C4-2B (cell line): ENCODE measurements around the gene METTL26.

Experiments used
- H3K27ac ChIP-seq: fragments of 450-650 bp; 2 replicates; pipeline ENCODE4 v1.5.1; 2017
- ZFX ChIP-seq: fragments of 450-650 bp; IDR thresholded peaks from 2 replicates; pipeline ENCODE4 v1.6.1; 2017
- TF ChIP-seq, protein P1 (sequence below): fragments of 450-650 bp; conservative IDR thresholded peaks from 2 replicates; pipeline ENCODE4 v1.5.1; 2017; ENCODE audit warnings: mild to moderate bottlenecking

METTL26 gene

GRCh38 chr16:676913-677312, 40.8 kb upstream of the METTL26 start:
- no peak overlapping the region for H3K27ac ChIP-seq
- TF ChIP-seq, protein P1, sequence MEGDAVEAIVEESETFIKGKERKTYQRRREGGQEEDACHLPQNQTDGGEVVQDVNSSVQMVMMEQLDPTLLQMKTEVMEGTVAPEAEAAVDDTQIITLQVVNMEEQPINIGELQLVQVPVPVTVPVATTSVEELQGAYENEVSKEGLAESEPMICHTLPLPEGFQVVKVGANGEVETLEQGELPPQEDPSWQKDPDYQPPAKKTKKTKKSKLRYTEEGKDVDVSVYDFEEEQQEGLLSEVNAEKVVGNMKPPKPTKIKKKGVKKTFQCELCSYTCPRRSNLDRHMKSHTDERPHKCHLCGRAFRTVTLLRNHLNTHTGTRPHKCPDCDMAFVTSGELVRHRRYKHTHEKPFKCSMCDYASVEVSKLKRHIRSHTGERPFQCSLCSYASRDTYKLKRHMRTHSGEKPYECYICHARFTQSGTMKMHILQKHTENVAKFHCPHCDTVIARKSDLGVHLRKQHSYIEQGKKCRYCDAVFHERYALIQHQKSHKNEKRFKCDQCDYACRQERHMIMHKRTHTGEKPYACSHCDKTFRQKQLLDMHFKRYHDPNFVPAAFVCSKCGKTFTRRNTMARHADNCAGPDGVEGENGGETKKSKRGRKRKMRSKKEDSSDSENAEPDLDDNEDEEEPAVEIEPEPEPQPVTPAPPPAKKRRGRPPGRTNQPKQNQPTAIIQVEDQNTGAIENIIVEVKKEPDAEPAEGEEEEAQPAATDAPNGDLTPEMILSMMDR, result no peak
- TF ChIP-seq ZFX, result no peak

- no peak overlapping the region for H3K27ac ChIP-seq
- TF ChIP-seq ZFX, result no peak
- TF ChIP-seq, protein P1, result no peak
Observed at GRCh38 chr16:676565-676902, 40.4 kb upstream of the METTL26 start.

- TF ChIP-seq ZFX, result no peak
- TF ChIP-seq, protein P1, result no peak
- no peak overlapping the region for H3K27ac ChIP-seq
Observed at GRCh38 chr16:675884-676564, 39.9 kb upstream of the METTL26 start.

DNA sequence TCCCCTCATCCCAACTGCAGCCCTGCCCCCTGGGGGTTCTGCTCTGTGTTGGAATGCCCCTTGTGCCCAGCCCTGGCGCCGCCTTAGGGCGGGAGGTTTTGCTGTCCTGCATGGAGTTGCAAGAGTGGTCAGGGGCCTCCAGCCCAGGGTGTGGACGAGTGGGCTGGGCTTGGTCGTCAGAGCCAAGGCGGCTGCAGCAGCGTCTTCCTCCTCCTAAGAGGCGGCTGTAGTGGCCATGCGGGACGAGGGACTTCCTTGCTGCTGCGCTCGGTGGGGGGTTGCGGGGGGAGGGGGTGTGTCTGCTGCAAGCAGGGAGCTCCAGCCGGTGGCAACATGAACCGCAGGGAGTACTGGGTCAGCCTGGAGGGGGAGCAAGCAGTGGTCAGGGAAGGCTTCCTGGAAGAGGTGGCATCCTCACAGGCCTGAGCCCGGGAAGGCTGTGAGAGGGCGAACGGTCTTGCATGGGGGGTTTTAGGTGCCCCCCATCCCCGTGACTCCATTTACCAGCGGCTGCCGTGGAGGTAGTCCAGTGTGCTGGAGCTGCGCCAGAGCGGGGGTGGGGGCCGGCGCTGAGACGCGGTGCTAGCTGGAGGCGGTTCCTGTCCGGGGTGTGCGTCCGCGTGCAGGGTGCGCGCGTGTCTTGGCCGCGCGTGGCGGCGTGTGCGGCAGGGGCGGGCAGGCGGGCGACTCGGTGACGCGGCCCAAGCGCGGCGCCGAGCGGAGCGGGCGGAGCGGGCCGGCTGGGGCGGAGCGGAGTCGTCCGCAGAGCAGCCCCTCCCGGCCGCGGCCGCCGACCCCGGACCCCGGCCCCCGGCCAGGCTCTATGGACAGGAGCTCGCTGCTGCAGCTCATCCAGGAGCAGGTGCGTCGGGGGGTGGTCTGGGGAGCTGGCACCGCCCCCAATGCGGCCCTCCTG, 39.1 kb upstream of the METTL26 start, which contains the start of gene RHBDL1:
Gene RHBDL1 (plus strand): TSS at position 704 of the 916 bp plus-strand sequence. CDS start 120 bp downstream, at position 824.
- no peak within 1 kb of the TSS for H3K27ac ChIP-seq
- TF ChIP-seq, protein P1, result no peak
- no peak for TF ChIP-seq ZFX

DNA sequence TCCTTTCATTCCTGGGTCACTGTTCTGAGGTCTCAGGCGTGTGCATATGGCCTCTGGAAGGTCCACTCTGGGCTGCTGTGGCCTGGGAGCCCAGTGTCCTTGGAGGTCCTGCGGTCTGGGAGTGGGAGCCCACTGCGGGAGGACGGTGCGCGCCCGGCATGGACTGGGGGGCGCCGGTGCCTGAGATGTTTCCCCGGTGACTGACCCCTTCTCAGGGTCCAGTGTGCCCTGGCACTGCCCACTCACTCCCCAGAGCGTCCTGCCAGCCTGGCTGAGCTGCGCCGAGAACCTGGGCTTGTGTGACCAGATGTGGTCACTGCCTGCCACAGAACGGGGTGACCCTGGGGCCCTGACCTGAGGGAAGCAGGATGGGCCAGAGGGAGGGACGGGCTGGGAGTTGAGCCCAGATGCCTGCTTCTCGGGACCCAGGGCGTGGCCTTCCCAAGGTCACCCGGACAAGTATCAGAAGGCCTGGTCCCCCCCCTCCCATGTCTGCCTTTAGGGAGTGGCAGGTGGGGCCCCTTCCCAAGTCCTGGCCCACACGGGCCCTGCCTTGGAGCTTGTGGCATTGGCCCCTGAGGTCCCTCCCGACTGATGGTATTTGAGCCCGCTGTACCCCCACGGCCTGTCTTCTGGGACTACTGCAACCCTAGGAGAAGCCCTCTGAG, 38.2 kb upstream of the METTL26 start:
- no peak overlapping the region for H3K27ac ChIP-seq
- TF ChIP-seq, protein P1, result no peak
- TF ChIP-seq ZFX, result no peak

DNA sequence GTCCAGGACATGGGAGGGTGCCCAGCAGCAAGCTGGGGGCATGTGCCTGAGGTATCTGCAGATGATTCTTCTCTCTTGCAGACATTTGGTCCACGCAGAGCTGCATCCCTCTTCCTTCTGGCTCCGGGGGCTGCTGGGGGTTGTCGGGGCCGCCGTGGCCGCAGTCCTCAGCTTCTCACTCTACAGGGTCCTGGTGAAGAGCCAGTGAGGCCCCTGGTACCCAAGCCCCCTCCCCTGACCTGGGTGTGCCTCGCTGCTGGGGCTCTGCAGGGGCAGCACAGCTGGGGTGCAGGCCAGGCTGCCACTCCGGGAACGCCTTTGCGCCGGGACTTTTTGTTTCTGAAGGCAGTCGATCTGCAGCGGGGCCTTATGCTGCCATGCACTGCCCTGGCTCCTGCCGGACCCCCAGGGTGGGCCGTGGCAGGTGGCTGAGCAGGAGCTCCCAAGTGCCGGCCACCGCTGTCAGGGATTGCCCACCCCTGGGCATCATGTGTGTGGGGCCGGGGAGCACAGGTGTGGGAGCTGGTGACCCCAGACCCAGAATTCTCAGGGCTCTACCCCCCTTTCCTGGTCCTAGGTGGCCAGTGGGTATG, 37.4 kb upstream of the METTL26 start:
- no peak for TF ChIP-seq ZFX
- TF ChIP-seq, protein P1, result no peak
- no peak overlapping the region for H3K27ac ChIP-seq
